Activated naive CD4-positive, alpha-beta T cell treated with anti-CD3 and anti-CD28 coated beads, Interleukin-2, amount 50 U/mL, for 24 hours (primary cell): ENCODE data around the gene SERPINA4.

Source experiments
- H3K27ac Mint-ChIP-seq: one replicate; pipeline ENCODE4 v1.8.0; 2021; ENCODE audit warnings: mild to moderate bottlenecking, mixed read lengths
- H3K27me3 Mint-ChIP-seq: one replicate; pipeline ENCODE4 v1.8.0; 2021; ENCODE audit warnings: mixed read lengths
- H3K36me3 Mint-ChIP-seq: one replicate; pipeline ENCODE4 v1.8.0; 2021; ENCODE audit warnings: mixed read lengths
- H3K4me1 Mint-ChIP-seq: one replicate; pipeline ENCODE4 v1.8.0; 2021; ENCODE audit warnings: mixed read lengths
- H3K4me3 Mint-ChIP-seq: one replicate; pipeline ENCODE4 v1.8.0; 2021; ENCODE audit warnings: mild to moderate bottlenecking, mixed read lengths
- H3K9me3 Mint-ChIP-seq: one replicate; pipeline ENCODE4 v1.8.0; 2021; ENCODE audit warnings: mixed read lengths

Gene SERPINA4

DNA sequence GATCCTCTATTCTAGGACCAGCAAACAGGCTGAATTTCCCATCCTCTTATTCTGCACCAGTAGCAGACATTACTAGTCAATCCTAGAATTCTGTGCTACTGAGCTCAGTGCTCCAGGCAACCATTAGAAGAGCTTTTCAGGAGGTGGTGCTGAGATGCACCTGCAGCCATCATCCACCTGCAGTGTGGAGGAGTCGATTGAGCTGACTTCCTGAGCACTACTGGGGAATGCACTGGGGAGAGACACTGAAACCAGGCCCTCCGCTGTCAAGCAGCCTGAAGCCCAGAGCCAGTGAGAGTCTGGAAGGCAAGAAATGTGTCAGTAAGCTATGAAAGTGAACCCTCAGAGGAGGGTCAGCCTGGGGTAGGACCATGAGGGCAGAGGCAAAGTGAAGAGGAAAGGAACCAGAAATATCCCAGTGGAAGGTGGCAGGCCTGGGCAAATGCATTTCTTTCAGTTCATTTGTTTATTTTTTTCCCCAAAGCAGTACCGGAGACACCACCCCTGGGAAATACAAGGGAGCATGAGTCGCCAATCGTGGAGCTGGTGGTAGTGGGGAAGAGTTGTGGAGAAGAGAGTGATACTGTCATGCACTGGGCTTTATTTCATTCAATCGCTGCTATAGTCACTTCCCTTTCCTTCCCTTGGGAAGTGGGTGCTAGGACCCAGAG is 23.0 kb upstream of the SERPINA4 start:
- no peaks in the 10 kb centered on the region for H3K36me3 Mint-ChIP-seq
- H3K4me1 Mint-ChIP-seq: no peaks in the 10 kb centered on the region
- no peak overlapping the region for H3K27ac Mint-ChIP-seq
- peaks cover 3% of the 10 kb centered on the region for H3K9me3 Mint-ChIP-seq
- H3K4me3 Mint-ChIP-seq: no peak overlapping the region
- peaks cover 4% of the 10 kb centered on the region for H3K27me3 Mint-ChIP-seq

DNA sequence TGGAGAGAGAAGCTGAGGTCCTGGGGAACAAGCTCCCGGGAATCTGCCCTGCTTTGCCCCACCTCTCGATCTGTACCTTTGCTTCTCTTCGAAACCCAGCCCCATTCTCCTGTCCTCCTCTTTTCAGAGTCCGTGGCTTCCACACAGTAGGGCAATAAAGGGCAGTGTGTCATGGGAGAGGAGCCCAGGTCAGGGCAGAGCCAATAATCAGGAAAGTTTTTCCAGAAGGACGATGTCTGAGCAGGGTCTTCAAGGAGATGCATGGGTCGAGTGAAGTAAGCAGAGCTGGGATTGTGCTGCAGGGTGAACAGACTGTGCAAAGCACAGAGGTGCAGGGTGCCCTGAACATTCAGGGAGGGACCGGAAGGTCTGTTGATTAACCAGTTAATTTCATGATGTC is 22.1 kb upstream of the SERPINA4 start:
- no peaks in the 10 kb centered on the region for H3K4me1 Mint-ChIP-seq
- H3K36me3 Mint-ChIP-seq: no peaks in the 10 kb centered on the region
- H3K9me3 Mint-ChIP-seq: no peaks in the 10 kb centered on the region

DNA sequence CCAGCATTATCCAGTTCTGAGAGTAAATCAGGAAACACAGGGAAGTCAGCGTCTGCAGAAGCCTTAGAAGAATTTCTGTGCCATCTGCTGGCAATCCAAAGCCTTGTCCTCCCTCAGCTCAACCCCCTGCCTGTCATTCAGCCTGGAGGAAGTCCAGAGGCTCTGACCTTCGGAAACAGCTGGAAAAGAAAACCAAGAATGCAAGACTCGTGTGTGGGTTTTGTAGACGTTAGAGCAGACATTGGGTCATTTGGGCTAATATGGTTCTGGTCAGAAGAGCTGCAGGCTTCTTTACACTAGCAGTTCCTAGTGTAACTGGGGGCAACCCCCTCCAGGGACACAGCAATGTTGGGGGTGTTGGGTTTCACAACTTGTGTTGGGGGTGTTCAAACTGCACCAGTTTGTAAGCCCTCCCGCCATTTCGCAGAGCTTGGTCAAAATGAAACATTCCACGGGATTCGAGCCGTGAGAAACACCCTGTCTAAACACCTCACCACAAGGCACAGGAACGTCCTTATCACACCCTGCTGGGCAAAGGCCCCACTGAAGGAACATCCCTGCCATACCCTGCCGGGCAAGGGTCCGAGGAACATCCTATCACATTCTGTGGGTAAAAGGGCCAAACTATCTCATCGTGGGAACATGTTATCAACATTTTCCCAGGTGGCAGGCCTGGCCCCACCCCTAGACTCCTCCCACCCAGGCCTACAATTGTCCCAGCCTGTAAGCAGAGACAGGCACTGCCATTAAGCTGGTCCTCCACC is 21.0 kb upstream of the SERPINA4 start:
- Mint-ChIP-seq H3K27ac (no peak overlapping the region), H3K9me3 (no peaks in the 10 kb centered on the region), H3K4me1 (no peaks in the 10 kb centered on the region), H3K36me3 (no peaks in the 10 kb centered on the region), H3K27me3 (no peaks in the 10 kb centered on the region), H3K4me3 (no peak overlapping the region)

More for the DNA sequence above, 22.1 kb upstream of the SERPINA4 start:
- no peaks in the 10 kb centered on the region for H3K27me3 Mint-ChIP-seq
- no peak overlapping the region for H3K4me3 Mint-ChIP-seq
- no peak overlapping the region for H3K27ac Mint-ChIP-seq

DNA sequence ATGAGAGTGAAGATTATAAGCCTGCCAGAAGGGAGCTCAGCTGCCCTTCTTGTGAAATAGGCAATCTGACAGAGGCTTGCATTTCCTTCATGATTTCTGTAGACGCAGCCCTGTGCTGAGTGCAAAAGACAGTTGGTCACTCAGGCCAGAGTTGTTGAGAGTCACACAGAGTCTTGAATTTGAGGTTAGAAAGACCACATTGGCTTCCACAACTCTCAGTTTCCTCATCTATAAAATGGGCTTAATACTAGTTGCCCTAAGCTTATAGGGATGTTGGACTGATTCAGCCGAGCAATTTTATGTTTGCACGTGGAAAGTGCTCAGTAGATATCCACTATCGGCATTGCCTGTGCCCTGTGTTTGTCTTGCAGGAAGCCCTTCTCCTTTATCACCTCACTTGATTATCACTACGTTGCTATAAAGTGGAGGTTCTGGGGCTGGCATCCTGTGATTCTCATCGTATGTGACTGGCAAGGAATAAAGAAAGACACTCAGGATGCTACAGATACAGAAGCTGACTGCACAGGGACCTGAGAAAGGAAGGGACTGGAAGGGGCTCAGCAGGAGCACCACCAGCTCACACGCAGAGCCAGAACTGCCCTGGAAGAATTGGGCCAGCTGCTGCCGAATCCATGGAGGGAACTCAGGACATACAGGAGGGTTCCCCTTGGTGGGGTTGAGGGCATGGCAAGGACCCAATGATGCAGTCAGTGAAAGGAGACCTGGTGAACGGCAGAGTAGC is 19.8 kb upstream of the SERPINA4 start:
- no peak overlapping the region for H3K4me3 Mint-ChIP-seq
- no peaks in the 10 kb centered on the region for H3K36me3 Mint-ChIP-seq
- H3K27me3 Mint-ChIP-seq: no peaks in the 10 kb centered on the region
- no peak overlapping the region for H3K27ac Mint-ChIP-seq
- no peaks in the 10 kb centered on the region for H3K9me3 Mint-ChIP-seq
- H3K4me1 Mint-ChIP-seq: no peaks in the 10 kb centered on the region

DNA sequence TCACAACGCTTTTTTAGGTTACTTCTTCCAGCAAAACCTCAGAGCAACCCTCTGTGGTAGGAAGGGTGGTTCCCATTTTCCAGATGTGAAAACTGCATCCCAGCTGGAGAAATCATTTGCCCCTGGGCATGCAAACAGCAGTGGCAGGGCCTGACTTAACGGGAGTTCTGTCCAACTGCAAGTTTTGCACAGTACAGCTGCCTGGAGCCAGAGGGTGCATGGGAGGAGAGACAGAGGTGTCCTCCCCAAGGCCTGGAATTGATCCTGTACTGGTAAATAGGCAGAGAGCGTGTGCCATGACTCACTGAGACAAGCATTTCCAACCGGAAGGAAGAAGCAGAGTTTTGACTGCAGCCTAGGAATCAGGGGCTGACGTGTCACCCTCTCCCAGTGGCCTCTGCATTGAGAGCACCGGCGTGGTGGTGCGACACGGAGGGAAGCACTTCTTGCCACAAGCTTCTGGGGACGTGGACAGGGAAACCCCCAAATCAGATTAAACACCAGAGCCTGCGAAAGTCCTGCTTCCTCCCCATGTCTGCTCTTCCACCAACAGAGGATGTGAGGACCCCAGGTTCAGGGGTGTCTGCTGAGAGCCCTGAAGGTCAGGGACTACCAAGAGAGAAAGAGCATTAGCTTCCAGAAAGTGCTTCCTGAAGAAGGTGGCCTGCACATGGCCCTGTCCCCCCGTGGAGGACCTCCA is 19.0 kb upstream of the SERPINA4 start:
- Mint-ChIP-seq H3K9me3 (no peaks in the 10 kb centered on the region), H3K4me3 (no peak overlapping the region), H3K27me3 (no peaks in the 10 kb centered on the region), H3K4me1 (no peaks in the 10 kb centered on the region), H3K27ac (no peak overlapping the region), H3K36me3 (no peaks in the 10 kb centered on the region)

DNA sequence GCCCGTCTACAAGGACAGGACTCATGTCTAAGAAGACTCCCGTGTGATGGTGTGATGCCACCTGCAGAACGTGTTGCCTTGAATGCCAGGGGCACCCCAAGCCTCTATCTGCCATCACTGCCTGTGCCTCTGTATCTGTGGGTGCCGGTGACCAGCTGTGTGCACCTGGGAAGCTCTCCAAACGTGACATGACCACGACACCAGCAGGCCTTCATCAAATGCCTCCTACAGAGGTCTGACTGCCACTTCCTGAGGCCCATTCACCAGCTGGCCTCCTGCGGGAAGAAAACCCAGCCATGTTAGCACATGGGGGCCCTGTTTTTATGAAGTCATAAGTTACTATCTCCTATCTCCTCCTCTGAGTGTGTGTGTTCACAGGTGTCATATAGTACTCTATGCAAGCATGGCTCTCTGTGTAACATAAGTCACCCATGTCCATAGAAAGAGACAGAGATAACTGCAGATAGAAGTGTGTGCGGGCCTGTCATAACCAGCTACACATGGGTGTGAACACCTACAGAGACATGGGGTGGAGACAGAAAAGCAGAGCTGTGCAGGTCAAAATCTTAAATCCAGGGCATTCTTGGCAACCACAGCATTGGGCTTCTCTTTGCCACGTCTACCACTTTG is 18.3 kb upstream of the SERPINA4 start:
- Mint-ChIP-seq H3K4me3 (no peak overlapping the region), H3K9me3 (no peaks in the 10 kb centered on the region), H3K4me1 (no peaks in the 10 kb centered on the region), H3K36me3 (no peaks in the 10 kb centered on the region), H3K27ac (no peak overlapping the region), H3K27me3 (no peaks in the 10 kb centered on the region)

DNA sequence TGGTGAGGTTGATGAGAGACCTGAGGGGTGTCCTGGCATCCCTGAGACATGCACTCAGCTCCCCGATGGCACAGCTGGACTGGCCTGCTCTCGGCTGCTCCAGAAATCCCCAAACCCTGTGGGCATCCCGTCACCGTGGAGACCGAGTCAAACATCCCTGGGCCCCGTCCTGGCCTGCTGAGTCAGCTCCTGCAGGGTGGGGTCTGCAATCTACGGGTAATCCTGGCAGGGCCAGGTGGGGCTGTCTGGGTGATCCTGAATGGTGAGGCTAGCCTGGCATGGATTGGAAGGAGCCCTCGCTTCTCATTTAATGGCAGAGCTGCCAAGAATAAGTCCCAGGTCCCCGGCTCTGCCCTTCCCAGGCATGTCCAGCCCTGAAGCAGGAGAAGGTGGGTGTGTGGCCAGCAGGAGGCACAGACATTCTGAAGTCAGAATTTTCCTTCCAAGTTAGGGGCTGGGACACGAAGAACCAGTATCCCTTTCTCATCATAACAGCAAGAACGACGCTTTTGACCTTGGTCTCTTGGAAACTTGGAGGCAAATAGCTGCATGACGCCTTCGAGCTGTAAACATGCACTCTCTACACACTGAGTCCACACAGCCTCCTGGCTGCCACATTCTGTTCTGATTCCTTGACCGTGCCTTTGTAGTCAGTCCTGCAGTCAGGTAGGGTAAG is 17.7 kb upstream of the SERPINA4 start:
- no peak overlapping the region for H3K27ac Mint-ChIP-seq
- H3K36me3 Mint-ChIP-seq: no peaks in the 10 kb centered on the region
- no peaks in the 10 kb centered on the region for H3K4me1 Mint-ChIP-seq
- H3K27me3 Mint-ChIP-seq: no peaks in the 10 kb centered on the region
- no peaks in the 10 kb centered on the region for H3K9me3 Mint-ChIP-seq
- H3K4me3 Mint-ChIP-seq: no peak overlapping the region

DNA sequence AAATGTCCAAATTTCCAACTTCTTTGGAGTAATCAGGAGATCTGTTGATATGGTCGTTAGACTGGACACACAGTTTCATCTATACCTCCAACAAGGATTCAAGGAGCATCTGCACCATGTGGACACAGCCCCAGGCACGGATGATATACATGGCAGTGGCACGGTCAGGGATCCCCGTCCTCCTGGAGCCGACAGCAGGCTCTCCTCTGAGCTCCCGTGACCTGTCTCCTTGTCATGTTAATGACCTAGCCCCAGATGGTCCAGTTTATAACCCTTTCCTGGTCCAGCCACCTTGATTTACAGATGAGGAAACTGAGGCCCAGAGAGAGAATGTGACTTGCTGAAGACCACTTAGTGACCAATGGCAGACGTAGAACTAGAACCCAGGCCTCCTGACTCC is 16.5 kb upstream of the SERPINA4 start:
- Mint-ChIP-seq H3K27me3 (no peaks in the 10 kb centered on the region), H3K4me3 (no peak overlapping the region), H3K9me3 (no peaks in the 10 kb centered on the region), H3K4me1 (no peaks in the 10 kb centered on the region), H3K27ac (no peak overlapping the region), H3K36me3 (no peaks in the 10 kb centered on the region)

DNA sequence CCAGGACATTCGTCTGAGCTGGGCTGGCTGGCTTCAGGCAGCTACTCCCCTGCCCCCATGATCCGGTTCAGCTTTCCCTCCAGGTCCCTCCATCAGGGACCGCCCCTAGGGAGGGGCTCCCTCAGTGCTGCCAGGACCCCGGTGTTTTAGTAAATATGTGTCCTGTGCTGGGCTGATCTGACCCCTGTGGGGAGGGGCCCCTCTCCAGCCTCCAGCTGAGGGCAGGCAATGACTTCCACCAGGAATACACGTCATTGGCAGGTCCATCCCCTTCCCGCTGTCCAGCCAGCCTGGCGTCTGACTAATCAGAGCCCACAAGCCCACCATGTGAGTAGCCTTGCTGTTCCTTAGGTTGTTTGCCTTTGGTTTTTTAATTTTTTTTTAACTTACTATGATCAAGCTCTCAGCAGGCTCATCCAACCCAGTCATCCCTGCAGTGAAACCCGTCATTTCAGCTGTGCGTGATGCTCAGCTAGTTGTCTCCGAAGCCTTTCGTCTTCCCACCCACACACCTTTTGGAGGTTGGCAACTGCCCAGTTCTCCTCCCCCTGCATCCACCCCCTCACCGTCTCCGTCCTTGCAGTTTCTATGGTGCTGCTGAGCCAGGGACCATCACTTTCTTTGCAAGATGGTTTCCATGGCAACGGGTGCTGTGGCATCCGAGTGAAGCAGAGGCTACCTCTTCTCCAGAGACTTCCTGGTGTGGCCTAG is 16.0 kb upstream of the SERPINA4 start:
- Mint-ChIP-seq H3K27ac (no peak overlapping the region), H3K27me3 (no peaks in the 10 kb centered on the region), H3K4me1 (no peaks in the 10 kb centered on the region), H3K9me3 (no peaks in the 10 kb centered on the region), H3K4me3 (no peak overlapping the region), H3K36me3 (no peaks in the 10 kb centered on the region)

DNA sequence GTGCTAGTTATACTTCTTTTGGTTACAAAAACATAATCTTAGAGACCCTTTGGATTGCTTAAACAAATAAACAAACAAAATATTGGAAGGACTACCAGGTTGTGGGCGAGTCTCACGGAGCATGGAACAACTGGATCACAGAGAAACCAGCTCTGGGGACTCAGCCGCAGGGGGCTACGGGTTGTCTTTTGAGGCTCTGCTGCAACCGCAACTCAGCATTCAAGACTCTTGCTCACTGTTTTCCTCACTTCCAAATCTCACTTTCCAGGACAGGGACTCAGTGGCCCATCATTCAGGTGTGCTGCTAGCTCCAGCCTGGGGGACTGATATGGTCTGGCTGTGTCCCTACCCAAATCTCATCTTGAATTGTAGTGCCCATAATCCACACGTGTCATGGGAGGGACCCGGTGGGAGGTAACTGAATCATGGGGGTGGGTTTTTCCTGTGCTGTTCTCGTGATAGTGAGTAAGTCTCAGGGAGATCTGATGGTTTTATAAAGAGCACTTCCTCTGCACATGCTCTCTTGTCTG is 14.0 kb upstream of the SERPINA4 start:
- H3K27ac Mint-ChIP-seq: no peak overlapping the region
- H3K4me1 Mint-ChIP-seq: no peaks in the 10 kb centered on the region
- no peaks in the 10 kb centered on the region for H3K36me3 Mint-ChIP-seq
- peaks cover 7% of the 10 kb centered on the region for H3K27me3 Mint-ChIP-seq
- H3K4me3 Mint-ChIP-seq: no peak overlapping the region
- H3K9me3 Mint-ChIP-seq: no peaks in the 10 kb centered on the region

DNA sequence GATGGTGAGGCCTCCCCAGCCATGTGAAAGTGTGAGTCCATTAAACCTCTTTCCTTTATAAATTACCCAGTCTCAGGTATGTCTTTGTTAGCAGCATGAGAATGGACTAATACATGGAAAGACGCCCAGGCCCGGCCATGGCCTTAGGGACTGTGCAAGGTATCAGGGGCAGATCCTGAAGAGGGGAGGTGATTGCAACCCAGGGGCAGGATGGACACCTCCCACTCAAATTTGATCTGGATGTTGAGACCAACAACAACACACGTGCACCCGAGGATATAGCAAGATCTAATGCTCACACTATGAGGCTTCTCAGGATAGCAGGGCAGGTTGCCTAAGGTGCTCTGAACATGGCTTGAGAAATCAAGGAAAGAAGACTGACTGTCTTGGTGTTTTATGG is 13.5 kb upstream of the SERPINA4 start:
- H3K27me3 Mint-ChIP-seq: peaks cover 12% of the 10 kb centered on the region
- no peaks in the 10 kb centered on the region for H3K4me1 Mint-ChIP-seq
- H3K27ac Mint-ChIP-seq: no peak overlapping the region
- H3K36me3 Mint-ChIP-seq: no peaks in the 10 kb centered on the region
- no peak overlapping the region for H3K4me3 Mint-ChIP-seq
- H3K9me3 Mint-ChIP-seq: no peaks in the 10 kb centered on the region

DNA sequence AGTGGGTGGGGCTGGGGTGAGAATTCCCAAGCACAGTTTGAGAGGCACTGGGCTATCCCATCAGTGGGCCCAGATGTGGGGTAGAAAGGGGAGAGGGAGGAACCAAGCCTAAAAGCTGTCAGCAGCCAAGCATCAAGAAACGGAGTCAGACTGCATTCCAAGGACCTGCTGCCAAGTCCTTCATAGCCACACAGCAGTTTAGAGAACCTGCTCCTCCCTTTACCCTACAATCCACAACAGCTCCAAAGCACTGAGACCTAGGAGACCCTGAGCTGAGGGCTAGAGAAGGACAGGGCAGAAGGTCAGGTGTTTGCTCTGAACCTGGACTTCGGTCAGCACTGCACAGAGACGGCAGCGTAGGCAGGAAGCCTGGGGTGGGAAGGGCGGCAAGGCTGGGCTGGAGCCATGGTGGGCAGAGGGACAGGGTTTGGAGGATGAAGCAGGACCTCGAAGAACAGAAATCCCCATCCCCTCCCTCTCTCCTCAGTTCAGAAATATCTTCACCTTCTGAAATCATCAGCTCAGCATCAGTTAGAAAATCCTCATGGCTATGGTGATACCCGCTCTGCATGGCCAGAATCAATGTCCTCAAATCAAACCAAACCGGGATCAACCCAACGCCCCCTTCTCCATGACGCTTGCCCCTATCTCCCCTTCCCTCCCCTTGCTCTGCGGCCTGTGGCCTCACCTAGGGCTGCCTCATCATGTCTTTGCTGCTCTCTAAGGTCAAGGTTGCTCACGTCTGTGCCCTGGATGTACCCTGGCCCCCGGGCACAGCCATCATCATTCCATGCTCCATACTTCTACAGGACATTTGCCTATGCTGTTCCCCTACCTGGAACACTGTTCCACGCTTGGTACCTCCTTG is 12.9 kb upstream of the SERPINA4 start:
- Mint-ChIP-seq H3K4me3 (no peak overlapping the region), H3K27me3 (peaks cover 16% of the 10 kb centered on the region), H3K36me3 (no peaks in the 10 kb centered on the region), H3K27ac (no peak overlapping the region), H3K9me3 (no peaks in the 10 kb centered on the region), H3K4me1 (no peaks in the 10 kb centered on the region)
